Measurements from ENCODE around the gene LDLRAD1. TPM values are rescaled to one million over a fixed set of nuclear protein-coding genes. Genes with fewer than 3 reads are reported as not detected.

LDLRAD1 gene
- total RNA-seq, 1 donor from 2014 or later, result not detected

- Histone ChIP-seq H3K27me3 (no peaks in the 10 kb centered on the region), H3K27ac (no peak overlapping the region), H3K4me3 (no peak overlapping the region), H3K4me1 (no peaks in the 10 kb centered on the region), H3K9me3 (no peaks in the 10 kb centered on the region), H3K36me3 (peaks cover 51 to 57% of the 10 kb centered on the region in 2 donors)
- no peak for DNase-seq (ENCODE audit: low spot score in 2 of 2)
- TF ChIP-seq CTCF (IDR thresholded peaks at IDR 0.05), result no peak
- intact Hi-C loops (cut with DNase I), result no loop called here
Observed at GRCh38 chr1:53962395-53962794, 55.6 kb downstream of the LDLRAD1 start.

GRCh38 chr1:53959664-53960250 lies 58.2 kb downstream of the LDLRAD1 start:
- Histone ChIP-seq H3K4me1 (no peaks in the 10 kb centered on the region), H3K27ac (no peak overlapping the region), H3K4me3 (no peak overlapping the region), H3K9me3 (no peaks in the 10 kb centered on the region), H3K36me3 (peaks cover 47 to 50% of the 10 kb centered on the region in 2 donors), H3K27me3 (no peaks in the 10 kb centered on the region)
- DNase-seq (ENCODE audit: low spot score in 2 of 2), result no peak
- intact Hi-C loops (cut with DNase I), result loop anchor here (5.0 kb wide), 1 partner anchor 97 kb away; no protein-coding TSS in a partner anchor
- TF ChIP-seq CTCF (IDR thresholded peaks at IDR 0.05), result peak in 2 of 3 experiments; percentile 32 to 47

Other genes with a start within 250 kb of the LDLRAD1 start
- 9.3 TPM for gene NDC1, start 179.9 kb downstream of the LDLRAD1 start, total RNA-seq
- 17.0 TPM for gene YIPF1, start 128.4 kb downstream of the LDLRAD1 start, total RNA-seq
- gene DIO1, start 124.0 kb downstream of the LDLRAD1 start, total RNA-seq, result not detected
- gene IFT25, start 72.5 kb downstream of the LDLRAD1 start, total RNA-seq, result not detected
- 28.2 TPM for gene LRRC42, start 71.8 kb downstream of the LDLRAD1 start, total RNA-seq
- 97.5 TPM for gene TMEM59, start 35.0 kb upstream of the LDLRAD1 start, total RNA-seq
- 0.64 TPM for gene TCEANC2, start 35.4 kb upstream of the LDLRAD1 start, total RNA-seq
- not detected for gene CDCP2, start 134.8 kb upstream of the LDLRAD1 start, total RNA-seq
- 5.1 TPM for gene CYB5RL, start 181.8 kb upstream of the LDLRAD1 start, total RNA-seq
- gene MRPL37, start 182.0 kb upstream of the LDLRAD1 start, total RNA-seq, result 51.2 TPM